ENCODE measurements around the gene ASRGL1. TPM values are rescaled to one million over a fixed set of nuclear protein-coding genes. Genes with fewer than 3 reads are reported as not detected.
A peak's percentile ranks its signal among the peaks of the same experiment; 100 is the strongest.

Gene ASRGL1
- total and polyA plus RNA-seq, 12 donors = 0.48 to 17.2 (median 4.5) TPM

DNA sequence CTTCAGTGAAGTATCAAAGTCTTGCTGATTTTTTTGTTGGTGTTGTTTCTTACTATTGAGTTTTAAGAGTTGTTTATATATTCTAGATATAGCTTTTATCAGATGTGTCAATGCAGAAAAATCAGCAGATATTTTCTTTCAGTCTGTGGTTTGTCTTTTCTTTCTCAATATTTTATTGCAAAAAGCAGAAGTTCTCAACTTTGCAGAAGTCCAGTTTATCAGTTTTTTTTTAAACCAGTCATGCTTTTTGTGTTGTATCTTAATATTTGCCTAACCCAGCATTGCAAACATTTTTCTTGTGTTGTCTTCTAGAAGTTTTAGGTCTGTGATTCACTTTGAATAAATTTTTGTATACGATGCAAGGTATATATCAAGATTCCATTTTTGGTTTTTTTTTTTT, 7.0 kb downstream of the ASRGL1 start:
- H3K36me3 ChIP-seq (replicated peaks in 1 of 2) = no peaks in the 10 kb centered on the region
- TF ChIP-seq, protein P1, sequence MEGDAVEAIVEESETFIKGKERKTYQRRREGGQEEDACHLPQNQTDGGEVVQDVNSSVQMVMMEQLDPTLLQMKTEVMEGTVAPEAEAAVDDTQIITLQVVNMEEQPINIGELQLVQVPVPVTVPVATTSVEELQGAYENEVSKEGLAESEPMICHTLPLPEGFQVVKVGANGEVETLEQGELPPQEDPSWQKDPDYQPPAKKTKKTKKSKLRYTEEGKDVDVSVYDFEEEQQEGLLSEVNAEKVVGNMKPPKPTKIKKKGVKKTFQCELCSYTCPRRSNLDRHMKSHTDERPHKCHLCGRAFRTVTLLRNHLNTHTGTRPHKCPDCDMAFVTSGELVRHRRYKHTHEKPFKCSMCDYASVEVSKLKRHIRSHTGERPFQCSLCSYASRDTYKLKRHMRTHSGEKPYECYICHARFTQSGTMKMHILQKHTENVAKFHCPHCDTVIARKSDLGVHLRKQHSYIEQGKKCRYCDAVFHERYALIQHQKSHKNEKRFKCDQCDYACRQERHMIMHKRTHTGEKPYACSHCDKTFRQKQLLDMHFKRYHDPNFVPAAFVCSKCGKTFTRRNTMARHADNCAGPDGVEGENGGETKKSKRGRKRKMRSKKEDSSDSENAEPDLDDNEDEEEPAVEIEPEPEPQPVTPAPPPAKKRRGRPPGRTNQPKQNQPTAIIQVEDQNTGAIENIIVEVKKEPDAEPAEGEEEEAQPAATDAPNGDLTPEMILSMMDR (IDR thresholded peaks at IDR 0.05) = no peak
- no peak for TF ChIP-seq POLR2A (IDR thresholded peaks at IDR 0.05)
- peak overlapping the region in 1 of 5 donors; percentile 23 for H3K27ac ChIP-seq
- WGBS, 4 donors = 67 to 91% (median 79%) methylated on average over 1 of the region's 1 CpG
- no peak for DNase-seq
- H3K4me3 ChIP-seq = no peak overlapping the region
- intact Hi-C loops (cut with DNase I) = no loop called here
- no peaks in the 10 kb centered on the region for H3K9me3 ChIP-seq (replicated peaks in 1 of 3)
- H3K27me3 ChIP-seq = no peaks in the 10 kb centered on the region
- H3K4me1 ChIP-seq (replicated peaks in 1 of 2) = peaks cover 0 to 9% of the 10 kb centered on the region in 2 donors

DNA sequence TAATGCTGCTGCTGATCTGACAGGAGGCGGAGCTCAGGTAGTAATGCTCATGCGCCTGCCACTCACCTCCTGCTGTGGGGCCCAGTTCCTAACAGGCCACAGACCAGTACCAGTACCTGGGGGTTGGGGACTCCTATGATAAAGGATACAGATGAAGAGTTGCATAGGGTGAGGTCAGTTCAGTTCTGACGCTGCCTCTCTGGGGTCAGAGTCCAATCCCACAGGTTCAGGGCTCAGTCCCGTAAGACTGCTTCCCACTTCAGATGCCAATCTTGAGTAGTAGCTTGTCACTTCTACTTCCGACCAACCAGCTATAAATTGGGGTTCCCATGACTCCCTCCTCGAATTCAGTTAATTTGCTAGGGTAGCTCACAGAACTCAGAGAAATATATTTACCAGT, 8.6 kb downstream of the ASRGL1 start:
- H3K4me3 ChIP-seq = no peak overlapping the region
- no peaks in the 10 kb centered on the region for H3K36me3 ChIP-seq (replicated peaks in 1 of 2)
- 85 to 88% (median 86%) methylated on average over 6 of the region's 6 CpGs for WGBS, 4 donors
- intact Hi-C loops (cut with DNase I) = no loop called here
- H3K4me1 ChIP-seq (replicated peaks in 1 of 2) = no peaks in the 10 kb centered on the region
- no peaks in the 10 kb centered on the region for H3K27me3 ChIP-seq
- no peak for DNase-seq
- TF ChIP-seq POLR2A (IDR thresholded peaks at IDR 0.05) = no peak
- TF ChIP-seq, protein P1 (IDR thresholded peaks at IDR 0.05) = no peak
- no peaks in the 10 kb centered on the region for H3K9me3 ChIP-seq (replicated peaks in 1 of 3)
- H3K27ac ChIP-seq = no peak overlapping the region

DNA sequence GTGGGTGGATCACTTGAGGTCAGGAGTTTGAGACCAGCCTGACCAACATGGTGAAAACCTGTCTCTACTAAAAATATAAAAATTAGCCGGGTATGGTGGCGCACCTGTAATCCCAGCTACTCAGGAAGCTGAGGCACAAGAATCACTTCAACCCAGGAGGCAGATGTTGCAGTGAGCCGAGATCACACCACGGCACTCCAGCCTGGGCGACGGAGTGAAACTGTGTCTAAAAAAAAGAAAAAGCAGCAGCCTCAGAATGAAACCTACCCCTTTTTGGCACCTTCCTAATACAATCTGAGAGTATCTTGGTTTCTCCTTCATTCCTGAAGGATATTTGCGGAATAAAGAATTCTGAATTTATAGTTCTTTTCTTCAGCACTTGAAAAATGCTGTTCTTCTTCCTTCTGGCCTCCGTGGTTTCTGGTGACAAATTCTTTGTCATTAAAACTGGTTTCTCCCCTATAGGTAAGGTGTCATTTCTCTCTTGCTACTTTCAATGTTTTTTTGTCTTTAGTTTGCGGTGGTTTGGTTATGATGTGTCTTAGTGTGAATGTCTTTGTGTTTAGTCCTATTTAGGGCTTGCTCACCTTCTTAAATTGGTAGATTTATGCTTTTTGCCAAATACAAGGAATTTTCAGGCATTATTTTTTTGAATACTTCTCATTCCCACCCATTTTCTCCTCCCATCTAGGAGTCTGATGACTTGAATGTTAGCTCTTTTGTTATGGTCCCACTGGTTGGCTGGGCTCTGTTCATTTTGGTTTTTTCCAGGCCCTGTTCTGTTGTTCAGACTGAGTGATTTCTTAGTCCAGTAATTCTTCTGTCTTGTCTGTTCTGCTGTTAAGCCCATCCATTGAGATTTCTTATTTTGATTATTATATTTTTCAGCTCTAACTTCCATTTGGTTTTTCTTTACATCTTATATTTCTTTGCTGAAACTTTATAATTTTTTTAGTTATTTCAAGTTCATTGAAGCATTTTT, 15.4 kb downstream of the ASRGL1 start:
- Histone ChIP-seq H3K27ac (no peak overlapping the region), H3K27me3 (no peaks in the 10 kb centered on the region), H3K9me3 (replicated peaks in 1 of 3) (no peaks in the 10 kb centered on the region), H3K36me3 (replicated peaks in 1 of 2) (peaks cover 0 to 3% of the 10 kb centered on the region in 2 donors), H3K4me3 (no peak overlapping the region), H3K4me1 (replicated peaks in 1 of 2) (no peaks in the 10 kb centered on the region)
- 88 to 92% (median 91%) methylated on average over 9 of the region's 9 CpGs for WGBS, 4 donors
- intact Hi-C loops (cut with DNase I) = no loop called here
- DNase-seq = no peak
- no peak for TF ChIP-seq POLR2A (IDR thresholded peaks at IDR 0.05)
- TF ChIP-seq, protein P1 (IDR thresholded peaks at IDR 0.05) = no peak

DNA sequence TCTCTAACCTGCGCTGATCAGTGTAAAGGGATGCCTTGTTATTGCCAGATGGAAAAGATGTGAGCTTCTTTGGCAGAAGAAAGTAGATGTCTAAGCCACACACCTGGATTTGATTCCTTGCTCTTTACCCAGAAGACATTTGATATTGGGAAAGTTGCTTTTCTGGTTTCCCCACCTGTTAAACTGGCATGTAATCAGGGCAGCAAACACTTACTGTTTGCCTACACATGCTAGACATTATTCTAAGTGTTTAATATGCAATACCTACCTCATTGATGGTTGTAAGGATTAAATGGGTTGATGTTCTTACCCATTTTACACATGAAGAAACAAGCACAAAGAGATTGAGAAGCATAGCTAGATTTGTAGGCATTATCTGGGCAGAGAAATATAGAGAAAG, 16.6 kb downstream of the ASRGL1 start:
- Histone ChIP-seq H3K27me3 (no peaks in the 10 kb centered on the region), H3K27ac (no peak overlapping the region), H3K4me1 (replicated peaks in 1 of 2) (no peaks in the 10 kb centered on the region), H3K4me3 (no peak overlapping the region), H3K9me3 (replicated peaks in 1 of 3) (no peaks in the 10 kb centered on the region), H3K36me3 (replicated peaks in 1 of 2) (peaks cover 0 to 3% of the 10 kb centered on the region in 2 donors)
- no peak for TF ChIP-seq POLR2A (IDR thresholded peaks at IDR 0.05)
- TF ChIP-seq, protein P1 (IDR thresholded peaks at IDR 0.05) = no peak
- WGBS, 4 donors = 92 to 100% (median 99%) methylated on average over 1 of the region's 1 CpG
- intact Hi-C loops (cut with DNase I) = no loop called here
- DNase-seq = no peak
